H1 (cell line): ENCODE results near the gene NAV2. TPM values are rescaled to one million over a fixed set of nuclear protein-coding genes. Genes with fewer than 3 reads are reported as not detected.

Experiments
- PHF8 ChIP-seq: fragments of 200-600 bp; sonication (generic); conservative IDR thresholded peaks from 2 replicates; pipeline ENCODE4 v1.7.1; 2012; ENCODE audit warnings: low read depth, mild to moderate bottlenecking, inconsistent platforms, low read length, moderate library complexity
- polyA plus RNA-seq, 7 experiments: library from polyadenylated mRNA; depleted of rRNA in 3 of 7; stranded (reverse) in 5 of 7; unstranded in 2 of 7; fragments of >200 nt in 5 of 7; fragments of 200-250 nt in 2 of 7; gene quantifications; 1 replicate in 5 of 7; 2 replicates in 1 of 7; 4 replicates in 1 of 7; pipeline versions ENCODE4 v1.2.1 to v1.2.3, GENCODE V29; 2011 to 2013; ENCODE audit warnings: missing spikeins in 2 of 7, mixed read lengths in 2 of 7
- total RNA-seq: library from RNA; stranded (reverse); fragmentation: NEBNext Ultra II Directional; extraction: Animal tissue kit (Norgen Biotek cat#: 25700); gene quantifications from 2 replicates; pipeline ENCODE4 v1.2.1, GENCODE V29; 2021

NAV2 gene
- total and polyA plus RNA-seq, 2 of the 8 experiments (the other 6 are each of a cell fraction or from before 2014, with no cell fraction given), result 35.6 to 73.6 TPM

GRCh38 chr11:20042811-20043341 lies 330.2 kb downstream of the NAV2 start (continued):
- TF ChIP-seq PHF8, result no peak
